GM19463 (cell line): ENCODE measurements around the gene FFAR2.
"Not testable (repeated sequence)": the region's sequence is repeated elsewhere in the genome, so short reads cannot be mapped to it uniquely, and the experiment has no call there.

Experiments used
- ATAC-seq: cut with Tn5 transposase; IDR thresholded peaks from one replicate; pipeline ENCODE4 v1.9.1; 2021; ENCODE audit warnings: mild to moderate bottlenecking, moderate library complexity; ENCODE audit not compliant: unreplicated experiment

FFAR2 gene

DNA sequence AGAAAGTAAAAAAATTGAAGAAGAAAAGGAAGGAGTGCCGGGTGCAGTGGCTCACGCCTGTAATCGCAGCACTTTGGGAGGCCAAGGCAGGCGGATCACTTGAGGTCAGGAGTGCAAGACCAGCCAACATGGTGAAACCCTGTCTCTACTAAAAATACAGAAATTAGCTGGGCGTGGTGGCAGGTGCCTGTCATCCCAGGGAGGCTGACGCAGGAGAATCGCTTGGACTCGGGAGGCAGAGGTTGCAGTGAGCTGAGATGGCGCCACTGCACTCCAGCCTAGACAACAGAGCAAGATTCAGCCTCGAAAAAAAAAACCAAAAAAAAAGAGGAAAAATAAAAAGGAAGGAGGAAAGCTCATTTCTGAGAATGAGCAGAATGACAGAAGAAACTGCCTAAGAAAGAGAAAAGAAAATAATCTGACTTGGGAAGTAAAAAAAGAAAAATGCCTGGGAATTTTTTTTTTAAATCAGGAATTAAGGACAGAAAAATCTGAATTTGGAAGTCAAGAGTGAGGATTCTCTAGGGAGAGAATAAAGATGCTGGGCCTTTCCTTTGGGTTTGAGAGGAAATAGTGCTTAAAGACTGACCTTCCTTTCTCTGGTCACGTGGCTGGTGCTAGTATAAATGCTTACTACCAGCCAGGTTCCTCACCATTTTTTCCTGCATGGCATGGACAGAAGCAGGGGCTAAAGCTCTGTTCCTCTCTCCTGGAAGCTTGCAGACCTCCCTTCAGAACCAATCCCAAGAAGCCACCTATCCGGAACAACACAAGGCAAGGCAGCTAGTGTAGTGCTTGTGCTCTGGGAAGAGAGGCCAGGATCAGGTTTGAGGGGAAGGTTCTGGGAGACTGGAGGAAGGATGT, at the start of gene FFAR2:
FFAR2 (plus strand) TSS at position 652 of the 864 bp plus-strand sequence. CDS start 1,458 bp downstream, outside the sequence.
- no peak for ATAC-seq

DNA sequence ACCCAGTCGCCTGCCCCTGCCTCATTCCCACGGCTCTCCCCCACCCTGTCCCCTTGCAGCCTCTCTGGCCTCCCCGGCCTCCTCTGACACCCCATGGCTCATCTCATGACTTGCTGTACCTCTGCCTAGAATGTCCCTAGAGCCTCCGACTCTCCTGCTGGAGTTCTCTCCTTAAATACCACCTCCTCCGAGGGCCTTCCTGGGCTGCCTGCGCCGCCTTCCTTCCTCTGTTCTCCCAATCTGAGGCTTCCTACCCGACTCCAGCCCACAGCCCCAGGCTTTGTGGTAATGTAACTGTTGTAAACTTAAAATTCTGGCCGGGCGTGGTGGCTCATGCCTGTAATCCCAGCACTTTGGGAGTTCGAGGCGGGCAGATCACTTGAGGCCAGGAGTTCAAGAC, 49.5 kb upstream of the FFAR2 start:
- no peak for ATAC-seq

DNA sequence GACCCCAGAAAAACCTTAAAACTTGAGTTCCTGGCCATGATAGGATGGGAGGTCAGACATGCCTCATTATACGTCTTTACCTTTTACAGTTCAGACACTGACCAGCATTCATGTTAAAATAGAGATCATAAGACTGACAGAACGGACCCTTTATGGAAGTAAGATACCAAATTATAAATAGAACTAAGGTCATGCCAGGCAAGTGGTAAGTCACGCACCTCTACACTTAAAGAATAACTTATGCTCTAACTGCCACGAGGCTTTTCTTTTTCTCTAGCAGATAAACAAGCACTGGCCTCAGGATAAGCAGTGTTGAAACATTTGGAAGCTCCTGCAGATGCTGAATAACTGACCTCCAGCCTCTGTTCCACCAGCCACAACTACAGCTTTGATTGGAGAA, 48.8 kb upstream of the FFAR2 start:
- no peak for ATAC-seq

DNA sequence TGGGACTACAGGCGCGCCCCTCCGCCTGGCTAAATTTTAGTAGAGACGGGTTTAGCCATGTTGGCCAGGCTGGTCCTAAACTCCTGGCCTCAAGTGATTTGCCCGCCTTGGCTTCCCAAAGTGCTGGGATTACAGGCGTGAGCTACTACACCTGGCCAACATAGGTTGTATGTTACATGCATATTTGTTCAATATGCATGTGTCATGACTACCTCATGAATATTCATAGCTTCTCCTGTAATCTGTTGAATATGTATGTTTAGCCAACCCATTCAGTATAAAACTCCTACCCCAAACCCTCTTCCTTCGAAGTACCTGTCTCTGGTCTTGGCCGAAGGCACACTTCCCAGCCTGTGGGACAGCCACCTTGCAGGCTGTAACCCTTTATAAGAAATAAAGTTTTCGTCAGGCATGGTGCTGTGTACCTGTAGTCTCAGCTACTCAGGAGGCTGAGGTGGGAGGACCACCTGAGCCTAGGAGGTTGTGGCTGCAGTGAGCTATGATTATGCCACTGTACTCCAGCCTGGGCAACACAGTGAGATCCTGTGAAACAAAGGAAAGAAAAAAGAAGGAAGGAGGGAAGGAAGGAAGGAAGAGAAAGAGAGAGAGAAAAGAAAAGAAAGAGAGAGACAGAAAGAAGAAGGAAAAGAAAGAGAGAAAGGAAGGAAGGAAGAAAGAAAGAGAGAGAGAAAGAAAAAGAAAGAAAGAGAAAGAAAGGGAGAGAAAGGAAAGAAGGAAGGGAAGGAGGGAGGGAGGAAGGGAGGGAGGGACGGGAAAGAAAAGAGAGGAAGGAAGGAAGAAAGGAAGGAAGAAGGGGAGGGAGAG, 47.9 kb upstream of the FFAR2 start:
- no peak for ATAC-seq

DNA sequence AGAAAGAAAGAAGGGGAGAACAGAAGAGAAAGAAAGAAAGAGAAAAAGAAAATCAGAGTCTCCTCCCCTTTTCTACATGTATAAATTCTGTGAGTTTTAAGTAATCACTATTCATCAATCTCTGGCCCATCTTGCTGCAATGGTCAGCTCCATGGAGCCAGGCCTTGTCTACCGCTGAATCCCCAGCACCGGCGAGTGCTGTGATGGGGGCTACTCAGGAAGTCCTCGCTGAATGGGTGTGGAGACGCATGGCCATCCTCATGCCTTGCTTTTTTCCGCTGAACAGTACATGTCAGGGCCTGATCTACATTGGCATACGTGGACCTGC, 47.3 kb upstream of the FFAR2 start:
- no peak for ATAC-seq

DNA sequence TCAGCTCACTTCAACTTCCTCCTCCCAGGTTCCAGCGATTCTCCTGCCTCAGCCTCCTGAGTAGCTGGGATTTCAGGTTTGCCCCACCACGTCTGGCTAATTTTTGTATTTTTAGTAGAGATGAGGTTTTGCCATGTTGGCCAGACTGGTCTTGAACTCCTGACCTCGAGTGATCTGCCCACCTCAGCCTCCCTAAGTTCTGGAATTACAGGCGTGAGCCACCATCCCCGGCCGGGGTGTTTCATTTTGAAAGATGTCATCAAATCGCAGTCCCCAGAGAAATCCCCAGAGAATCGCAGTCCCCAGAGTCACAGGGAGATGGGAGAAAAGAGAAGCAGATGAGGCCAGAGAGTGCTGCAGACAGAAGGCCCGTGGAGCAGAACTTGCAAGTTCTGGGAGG, 46.6 kb upstream of the FFAR2 start:
- not testable (repeated sequence) for ATAC-seq

DNA sequence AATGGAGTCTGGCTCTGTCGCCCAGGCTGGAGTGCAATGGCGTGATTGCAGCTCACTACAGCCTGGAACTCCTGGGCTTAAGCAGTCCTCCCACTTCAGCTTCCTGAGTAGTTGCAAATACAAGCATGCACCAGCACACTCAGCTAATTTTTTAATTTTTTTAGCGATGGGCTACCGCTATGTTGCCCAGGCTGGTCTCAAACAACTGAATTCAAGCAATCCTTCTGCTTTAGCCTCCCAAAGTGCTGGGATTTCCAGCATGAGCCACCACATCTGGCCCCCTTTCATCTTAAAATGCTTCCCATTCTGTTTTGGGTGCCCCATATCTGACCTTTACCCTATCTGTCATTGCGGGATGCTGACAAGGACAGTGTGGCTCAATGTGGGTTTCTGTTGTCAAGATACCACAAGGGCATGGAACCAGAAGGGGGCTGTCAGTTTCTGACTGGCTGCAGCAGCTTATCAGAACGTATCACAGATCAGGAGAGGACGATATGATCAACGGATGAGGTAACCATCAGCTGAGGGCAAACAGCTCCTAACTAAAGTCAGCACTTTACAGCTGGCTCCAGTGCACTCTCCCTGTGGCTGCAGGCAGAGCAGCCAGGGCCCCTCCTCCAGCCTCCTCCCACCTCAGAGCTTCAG, 44.8 kb upstream of the FFAR2 start:
- no peak for ATAC-seq

DNA sequence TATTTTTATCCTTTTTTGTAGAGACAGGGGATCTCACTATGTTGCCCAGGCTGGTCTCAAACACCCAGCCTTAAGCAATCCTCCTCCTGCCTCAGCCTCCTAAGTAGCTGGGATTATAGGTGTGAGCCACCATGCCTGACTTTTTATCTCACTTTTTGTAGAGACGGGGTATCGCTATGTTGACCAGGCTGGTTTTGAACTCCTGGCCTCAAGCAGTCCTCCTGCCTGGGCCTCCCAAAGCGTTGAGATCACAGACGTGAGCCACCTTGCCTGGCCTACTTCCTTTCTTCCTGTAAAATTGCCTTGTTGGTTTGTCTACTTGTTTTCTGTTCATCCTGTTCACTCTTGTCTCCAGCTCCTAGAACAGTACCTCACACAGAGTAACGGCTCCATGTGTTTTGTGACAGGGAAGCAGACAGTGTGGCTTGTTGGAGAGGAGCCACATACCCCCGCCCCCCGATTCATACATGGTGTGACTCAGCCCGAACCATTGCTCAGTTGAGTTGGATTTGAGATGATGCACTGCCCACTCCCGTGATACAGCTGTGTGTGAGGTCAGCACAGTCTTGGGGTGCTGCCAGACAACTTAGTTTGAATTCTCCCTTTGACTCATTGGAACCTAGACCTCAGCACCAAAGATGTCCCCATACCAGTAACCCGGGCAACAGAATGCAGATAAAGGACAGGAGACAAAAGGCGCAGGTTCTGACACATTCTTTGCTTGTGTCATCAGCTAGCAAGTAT, 43.0 kb upstream of the FFAR2 start:
- peak; percentile 67 for ATAC-seq

DNA sequence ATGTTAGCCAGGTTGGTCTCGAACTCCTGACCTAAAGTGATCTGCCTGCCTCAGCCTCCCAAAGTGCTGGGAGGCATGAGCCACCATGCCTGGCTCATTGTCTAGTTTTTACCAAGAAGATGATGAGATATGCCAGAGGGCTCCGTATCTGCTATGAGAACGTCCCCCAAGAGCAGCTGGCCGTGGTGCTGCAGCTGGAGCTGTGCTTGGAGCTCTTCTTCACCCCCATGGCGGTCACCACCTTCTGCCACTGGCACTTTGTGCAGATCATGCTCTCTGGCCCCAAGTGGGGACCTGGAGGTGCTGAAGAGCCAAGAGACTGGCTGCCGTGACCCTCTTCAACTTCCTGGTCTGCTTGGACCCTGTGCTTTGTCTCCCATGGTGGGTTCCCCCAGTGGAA, 40.4 kb upstream of the FFAR2 start:
- no peak for ATAC-seq

DNA sequence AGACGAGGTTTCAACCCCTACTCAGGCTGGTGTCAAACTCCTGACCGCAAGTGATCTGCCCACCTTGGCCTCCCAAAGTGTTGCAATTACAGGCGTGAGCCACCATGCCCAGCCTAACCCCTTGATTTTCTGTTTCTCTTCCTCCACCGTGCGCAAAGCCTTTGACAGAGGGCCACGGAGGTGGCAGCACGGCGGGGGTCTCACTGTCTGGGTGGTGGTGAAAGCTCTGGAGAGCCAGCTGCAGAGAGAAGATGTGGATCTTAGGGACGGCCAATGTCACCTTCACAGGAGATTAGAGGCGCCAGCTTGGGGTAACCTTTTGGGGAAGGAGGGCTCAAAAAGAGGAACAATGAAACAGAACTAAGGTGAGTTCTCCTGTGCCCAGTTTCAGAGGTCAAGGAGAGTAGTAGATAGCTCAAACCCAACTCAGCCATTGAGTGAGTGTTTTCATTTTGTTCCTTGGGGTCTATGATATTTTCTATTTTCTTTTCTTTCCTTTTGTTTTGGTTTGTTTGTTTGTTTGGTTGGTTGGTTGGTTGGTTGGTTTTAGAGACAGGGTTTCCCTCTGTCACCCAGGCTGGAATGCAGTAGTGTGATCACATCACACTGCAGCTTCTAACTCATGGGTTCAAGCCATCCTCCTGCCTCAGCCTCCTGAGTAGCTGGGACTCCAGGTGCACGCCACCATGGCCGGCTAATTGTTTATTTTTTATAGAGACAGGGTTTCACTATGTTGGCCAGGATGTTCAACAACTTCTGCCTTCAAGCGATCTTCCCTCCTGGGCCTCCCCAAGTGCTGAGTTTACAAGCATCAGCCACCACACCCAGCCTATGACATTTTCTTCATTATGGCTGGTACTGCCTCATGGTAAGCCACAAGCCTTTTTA, 39.5 kb upstream of the FFAR2 start:
- ATAC-seq = no peak

DNA sequence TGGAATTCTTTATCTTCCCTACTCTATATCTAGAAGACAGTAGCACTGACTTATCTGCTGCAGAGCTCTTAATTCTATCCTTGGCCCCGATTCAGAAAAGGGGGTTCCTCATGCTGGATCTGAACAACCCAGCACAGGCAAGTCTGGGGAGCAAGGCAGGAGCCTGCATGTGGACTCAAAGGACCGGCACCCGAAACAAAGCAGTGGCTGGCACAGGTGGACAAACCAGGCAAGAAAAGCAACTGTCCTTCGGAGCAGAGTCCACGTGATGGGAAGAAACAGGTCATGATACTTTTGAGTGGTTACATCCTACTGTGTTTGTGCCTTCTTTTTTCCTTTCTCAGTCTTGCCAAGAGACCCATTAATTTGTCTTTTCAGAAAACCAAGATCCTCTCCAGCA, 38.9 kb upstream of the FFAR2 start:
- ATAC-seq = no peak

DNA sequence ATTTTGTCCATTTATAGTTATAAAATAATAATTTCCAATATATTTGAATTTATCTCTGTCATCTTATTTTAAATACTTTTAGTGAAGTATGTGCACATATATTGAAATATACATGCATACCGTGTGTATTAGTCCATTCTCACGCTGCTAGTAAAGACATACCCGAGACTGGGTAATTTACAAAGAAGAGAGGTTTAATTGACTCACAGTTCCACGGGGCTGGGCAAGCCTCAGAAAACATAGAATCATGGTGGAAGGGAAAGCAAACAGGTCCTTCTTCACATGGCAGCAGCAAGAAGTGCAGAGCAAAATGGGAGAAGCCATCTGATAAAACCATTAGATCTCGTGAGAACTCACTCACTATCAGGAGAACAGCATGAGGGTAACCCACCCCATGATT, 37.6 kb upstream of the FFAR2 start:
- no peak for ATAC-seq

DNA sequence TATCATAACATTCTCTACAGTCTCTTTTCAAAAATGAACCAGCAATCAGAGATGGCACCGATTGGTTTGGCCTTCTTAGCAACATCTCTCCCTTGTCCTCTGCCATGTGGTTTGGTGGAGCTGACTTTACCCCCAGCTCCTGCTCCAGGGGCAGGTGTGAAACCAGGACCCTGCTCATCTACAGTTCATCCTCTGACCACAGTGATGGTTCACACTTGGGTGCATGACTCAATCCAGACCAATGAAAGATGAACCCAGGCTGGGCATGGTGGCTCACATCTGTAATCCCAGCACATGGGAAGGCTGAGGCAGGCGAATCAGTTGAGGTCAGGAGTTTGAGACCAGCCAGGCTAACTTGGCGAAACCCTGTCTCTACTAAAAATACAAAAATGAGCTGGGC, 33.6 kb upstream of the FFAR2 start:
- ATAC-seq = no peak

DNA sequence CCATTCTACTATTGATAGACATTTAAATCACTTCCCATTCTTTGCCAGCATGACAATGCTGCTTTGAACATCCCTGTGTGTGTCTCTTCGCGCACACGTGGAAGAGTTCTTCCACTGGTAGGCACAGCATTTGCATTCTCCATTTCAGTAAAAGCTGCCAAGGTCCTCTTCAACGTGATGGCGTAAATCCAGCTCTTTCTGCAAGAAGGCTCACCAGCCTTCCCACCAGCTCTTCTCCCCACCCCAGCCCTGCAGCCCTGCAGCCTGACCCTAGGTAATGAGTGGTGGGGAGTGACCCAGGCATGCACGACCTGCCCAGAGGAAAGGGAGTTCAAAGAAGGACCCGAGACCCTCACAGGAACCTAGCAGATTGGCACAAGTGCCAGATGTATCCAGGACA, 31.7 kb upstream of the FFAR2 start:
- no peak for ATAC-seq

DNA sequence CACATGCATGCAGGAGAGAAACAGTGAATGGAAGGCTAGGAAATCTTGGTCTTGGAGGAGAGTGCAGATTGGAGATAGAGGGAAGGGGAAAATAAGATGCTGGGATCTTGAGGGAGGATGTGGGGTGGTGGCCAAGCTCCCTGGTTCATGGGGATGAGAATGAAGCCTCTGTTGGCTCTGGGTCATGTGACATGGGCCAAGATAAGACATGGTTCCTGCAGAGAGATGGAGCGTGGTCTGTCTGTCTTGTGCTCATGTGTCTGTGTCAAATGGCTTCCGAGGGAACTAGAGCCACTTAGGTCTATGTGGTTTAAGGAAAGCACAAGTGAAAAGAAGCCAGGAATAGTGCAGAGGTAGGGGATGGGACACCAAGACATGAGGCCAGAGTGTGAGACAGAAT, 30.8 kb upstream of the FFAR2 start:
- ATAC-seq = no peak

DNA sequence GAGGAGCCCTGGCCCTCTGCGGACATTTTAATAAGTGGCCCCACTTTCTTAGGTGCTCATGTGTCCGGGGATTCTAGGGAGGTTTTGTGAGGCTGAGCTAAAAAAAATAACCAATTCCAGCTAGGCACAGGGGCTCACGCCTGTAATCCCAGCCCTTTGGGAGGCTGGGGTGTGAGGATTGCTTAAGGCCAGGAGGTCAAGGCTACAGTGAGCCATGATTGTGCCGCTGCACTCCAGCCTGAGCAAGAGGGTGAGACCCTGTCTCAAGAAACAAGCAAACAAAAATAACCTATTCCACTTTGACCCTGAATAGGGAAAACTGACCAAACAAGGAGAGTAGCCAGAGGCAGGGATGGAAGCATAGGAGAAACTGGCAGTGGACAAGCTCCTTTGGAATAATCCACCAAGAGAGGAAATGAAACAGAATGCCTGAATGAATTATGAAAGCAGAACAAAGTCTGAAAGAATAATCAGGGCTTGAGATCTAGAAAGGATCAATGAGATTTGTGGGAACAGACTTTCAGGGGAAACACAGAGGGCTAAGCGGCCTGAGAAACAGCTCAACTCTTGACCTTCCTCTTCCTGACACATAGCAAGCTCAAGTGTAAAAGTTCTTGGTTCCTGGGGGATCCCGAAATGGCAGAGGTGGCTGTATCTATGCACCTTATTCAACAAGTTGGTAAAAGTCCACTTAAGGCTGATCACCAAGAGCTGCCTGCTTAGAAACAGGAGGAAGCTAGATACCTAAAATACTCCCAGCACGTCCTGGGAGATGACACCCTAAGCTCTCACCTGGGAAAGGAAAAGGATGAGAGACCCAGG, 30.1 kb upstream of the FFAR2 start:
- ATAC-seq = no peak

DNA sequence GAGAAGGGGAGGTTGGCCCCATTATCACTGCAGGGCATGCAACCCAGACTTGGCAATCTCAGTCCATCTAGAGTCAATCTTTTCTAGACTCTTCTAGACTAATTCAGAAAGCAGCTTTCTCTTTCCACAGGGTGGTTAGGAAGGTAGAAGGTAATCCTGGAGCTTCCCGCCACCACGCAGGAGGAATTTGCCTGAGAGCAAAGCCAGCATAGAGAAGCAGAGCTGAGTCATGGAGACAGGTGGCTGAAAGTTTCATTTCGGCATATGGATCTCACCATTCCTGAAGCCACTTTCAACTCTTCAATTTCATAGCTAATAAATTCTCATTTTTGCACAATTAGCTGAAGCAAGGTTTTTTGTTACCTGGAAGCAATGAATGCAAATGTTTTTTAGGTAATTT, 29.0 kb upstream of the FFAR2 start:
- ATAC-seq = no peak

DNA sequence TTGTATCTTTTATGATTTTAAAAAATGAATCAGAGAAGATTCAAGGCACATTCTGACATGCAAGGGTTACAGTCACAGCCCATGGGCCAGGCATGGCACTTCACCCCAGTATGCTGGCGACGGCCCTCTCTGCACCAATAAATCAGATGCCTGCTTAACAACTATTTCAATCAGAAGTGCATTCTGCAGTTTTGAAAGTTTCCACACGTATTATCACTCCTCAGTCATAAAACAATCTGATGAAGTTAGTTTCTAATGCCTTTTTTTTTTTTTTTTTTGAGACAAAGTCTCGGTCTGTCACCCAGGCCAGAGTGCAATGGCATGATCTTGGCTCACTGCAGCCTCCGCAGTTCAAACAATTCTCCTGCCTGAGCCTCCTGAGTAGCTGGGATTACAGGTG, 28.3 kb upstream of the FFAR2 start:
- no peak for ATAC-seq

DNA sequence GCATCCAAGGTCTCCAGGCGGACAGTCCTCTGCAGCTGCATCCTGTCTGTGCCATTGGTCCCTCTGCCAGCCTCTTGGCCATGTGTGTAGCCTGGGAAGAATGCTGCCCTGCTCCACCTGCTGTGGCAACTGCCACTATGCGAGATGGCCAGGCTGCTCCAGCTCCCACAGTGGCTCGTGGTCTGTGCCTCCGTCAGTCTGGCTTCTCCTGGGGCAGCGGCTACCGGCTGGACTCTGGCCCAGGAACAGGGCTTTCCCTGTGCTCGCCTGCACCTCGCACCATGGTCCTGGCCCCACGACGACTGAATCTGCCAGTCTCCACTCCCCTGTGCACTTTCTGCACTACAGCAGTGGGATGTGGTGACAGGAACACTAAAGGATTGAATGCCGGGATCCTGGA, 26.7 kb upstream of the FFAR2 start:
- ATAC-seq = no peak
